T1000 (cell line): ENCODE measurements around the gene SPATA31A7.
"Not testable (repeated sequence)": the region's sequence is repeated elsewhere in the genome, so short reads cannot be mapped to it uniquely, and the experiment has no call there.

Experiments
- DNase-seq: peaks from one replicate; lab custom pipeline; 2025; ENCODE audit warnings: mixed read lengths; lab: John Stamatoyannopoulos, UW

The SPATA31A7 gene

GRCh38 chr9:61189736-61190135 lies at the start of gene SPATA31A7:
Gene SPATA31A7 (plus strand): TSS chr9:61190036. CDS start chr9:61190065, 29 bp downstream.
- not testable (repeated sequence) for DNase-seq

DNA sequence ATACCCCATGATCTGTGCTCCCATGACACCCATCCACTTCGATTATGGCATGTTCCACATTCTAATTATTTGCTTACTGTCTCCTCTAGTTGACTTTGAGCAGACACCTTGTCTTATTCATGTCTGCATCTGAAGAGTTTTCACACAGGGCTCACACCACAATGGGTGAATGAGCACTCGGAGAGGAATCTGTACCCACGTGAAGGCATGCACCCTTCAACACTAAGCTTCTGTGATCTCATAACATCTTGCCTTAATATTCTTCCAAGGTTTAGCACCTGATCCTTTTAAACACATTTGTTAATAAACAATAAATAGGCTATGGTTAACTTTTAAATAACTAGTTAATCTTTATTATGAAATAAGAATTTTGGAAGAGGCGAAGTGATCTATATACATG lies 36.6 kb downstream of the SPATA31A7 start:
- DNase-seq: not testable (repeated sequence)
